ENCODE measurements around the gene CCDC158.
"Not testable (repeated sequence)": the region's sequence is repeated elsewhere in the genome, so short reads cannot be mapped to it uniquely, and the experiment has no call there.

Gene CCDC158

GRCh38 chr4:76420762-76421581 lies at the start of gene CCDC158:
TSS of gene CCDC158 (minus strand) at chr4:76421141. CDS start at chr4:76403207, 17,934 bp downstream.
- DNase-seq (ENCODE audit: low read depth in 2 of 2), result no peak

GRCh38 chr4:76470532-76470931 lies 49.6 kb upstream of the CCDC158 start:
- DNase-seq (ENCODE audit: low read depth in 2 of 2), result no peak

DNA sequence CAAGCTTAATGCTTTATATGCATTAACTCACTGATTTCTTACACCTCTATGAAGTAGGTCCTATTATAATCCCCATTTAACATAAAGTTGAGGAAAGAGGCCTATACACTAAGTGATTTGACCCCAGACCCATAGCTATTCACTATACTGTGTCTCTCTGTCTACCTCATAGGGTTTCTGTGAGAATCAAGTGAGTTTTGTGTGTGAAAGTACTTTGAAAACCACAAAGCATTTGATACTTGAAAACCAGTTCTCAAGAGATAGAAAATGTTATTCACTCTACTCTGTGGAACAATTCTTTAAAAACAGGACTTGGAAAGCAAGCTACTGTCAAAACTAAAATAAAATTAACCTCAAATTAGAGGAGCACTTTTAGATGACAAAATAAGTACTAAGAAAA lies 49.1 kb upstream of the CCDC158 start:
- DNase-seq (ENCODE audit: low read depth in 2 of 2), result no peak

DNA sequence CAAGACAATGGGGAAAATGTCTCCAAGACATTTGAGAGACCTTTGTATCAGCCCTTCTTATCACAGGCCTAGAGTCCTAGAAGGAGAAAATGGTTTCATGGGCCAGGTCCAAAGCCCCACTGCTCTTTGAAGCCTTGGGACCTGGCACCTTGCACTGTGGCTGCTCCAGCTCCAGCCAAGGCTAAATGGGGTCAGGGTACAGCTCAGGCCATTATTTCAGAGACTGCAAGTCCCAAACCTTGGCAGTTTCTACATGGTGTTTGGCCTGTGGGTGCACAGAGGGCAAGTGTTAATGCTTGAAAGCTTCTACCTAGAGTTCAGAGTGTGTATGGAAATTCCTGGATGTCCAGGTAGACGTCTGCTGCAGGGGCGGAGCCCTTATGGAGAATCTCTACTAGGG lies 42.6 kb upstream of the CCDC158 start:
- no peak for DNase-seq (ENCODE audit: low read depth in 2 of 2)

DNA sequence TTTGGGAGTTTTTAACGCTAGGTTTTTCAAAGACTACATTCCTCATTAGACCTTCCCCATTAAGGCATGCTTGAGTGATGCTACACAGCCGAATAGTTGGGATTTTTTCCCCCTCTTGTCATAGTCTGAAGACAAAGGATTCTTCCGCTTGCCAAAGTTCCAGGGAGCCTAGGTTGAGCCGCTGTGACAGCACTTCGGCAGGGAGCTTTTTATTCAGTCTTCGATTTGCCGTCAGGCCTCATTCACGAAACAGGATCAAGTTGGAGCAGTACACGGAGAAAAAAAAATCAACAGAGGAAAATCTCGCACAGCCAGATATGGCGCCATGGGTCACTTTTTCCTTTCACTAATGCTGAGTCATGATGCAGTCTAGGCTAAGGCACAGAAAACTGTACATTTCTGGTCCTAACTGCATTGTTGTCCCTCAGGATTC lies 38.4 kb upstream of the CCDC158 start:
- no peak for DNase-seq (ENCODE audit: low read depth in 2 of 2)

- DNase-seq (ENCODE audit: low read depth in 2 of 2), result no peak
These were observed 37.9 kb upstream of the CCDC158 start for GRCh38 chr4:76458825-76459224.

GRCh38 chr4:76458297-76458696 lies 37.4 kb upstream of the CCDC158 start:
- DNase-seq (ENCODE audit: low read depth in 2 of 2), result no peak

GRCh38 chr4:76457885-76458284 lies 36.9 kb upstream of the CCDC158 start:
- DNase-seq (ENCODE audit: low read depth in 2 of 2), result no peak

- DNase-seq (ENCODE audit: low read depth in 2 of 2), result not testable (repeated sequence)
These were observed 33.1 kb upstream of the CCDC158 start for GRCh38 chr4:76454073-76454472.

GRCh38 chr4:76453232-76453631 lies 32.3 kb upstream of the CCDC158 start:
- no peak for DNase-seq (ENCODE audit: low read depth in 2 of 2)

DNA sequence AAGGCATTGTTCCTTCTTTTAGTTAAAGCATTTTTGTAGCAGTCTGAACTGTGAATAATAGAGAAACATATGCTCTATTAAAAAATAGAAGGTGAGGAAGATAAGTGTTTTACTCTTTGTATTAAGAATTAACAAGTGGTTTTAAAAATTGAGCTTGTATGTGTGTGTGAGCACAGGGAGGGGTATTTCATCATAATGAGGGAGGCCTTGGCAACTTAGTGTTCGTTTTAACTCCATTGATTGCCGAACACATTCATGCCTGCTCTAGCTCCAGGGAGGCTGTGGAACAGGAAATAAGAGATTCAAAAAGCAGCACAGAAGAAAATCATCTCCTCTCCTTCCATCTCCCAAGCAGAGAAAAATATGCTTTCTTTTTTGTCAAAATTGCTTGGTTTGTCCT lies 28.9 kb upstream of the CCDC158 start:
- DNase-seq (ENCODE audit: low read depth in 2 of 2), result no peak

- no peak for DNase-seq (ENCODE audit: low read depth in 2 of 2)
These were observed 28.4 kb upstream of the CCDC158 start for GRCh38 chr4:76449362-76449767.

GRCh38 chr4:76448211-76448610 lies 27.3 kb upstream of the CCDC158 start:
- no peak for DNase-seq (ENCODE audit: low read depth in 2 of 2)

DNA sequence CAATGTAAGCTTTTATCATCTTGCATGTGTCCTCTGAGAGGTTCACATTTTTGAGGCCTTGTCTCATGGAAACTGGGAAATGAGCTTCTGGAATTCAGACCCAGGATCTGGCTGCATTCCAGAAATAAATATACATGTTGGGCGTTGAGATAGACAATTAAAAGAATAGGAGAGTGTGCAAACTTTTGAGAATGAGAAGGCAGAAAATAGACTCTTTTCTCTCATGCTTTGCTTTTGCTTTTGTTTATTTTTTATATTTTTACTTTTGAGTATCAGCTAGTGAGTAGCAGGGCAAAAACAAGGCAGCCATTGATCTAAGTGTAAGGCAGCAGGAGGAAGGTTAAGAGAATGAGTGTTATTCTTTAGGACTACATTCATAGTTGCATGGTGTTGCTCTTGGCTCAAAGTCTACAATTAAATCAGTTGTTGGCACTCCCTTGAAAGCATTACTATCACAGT lies 26.5 kb upstream of the CCDC158 start:
- DNase-seq (ENCODE audit: low read depth in 2 of 2), result no peak

- DNase-seq (ENCODE audit: low read depth in 2 of 2), result no peak
These were observed 25.0 kb upstream of the CCDC158 start for GRCh38 chr4:76445911-76446310.

DNA sequence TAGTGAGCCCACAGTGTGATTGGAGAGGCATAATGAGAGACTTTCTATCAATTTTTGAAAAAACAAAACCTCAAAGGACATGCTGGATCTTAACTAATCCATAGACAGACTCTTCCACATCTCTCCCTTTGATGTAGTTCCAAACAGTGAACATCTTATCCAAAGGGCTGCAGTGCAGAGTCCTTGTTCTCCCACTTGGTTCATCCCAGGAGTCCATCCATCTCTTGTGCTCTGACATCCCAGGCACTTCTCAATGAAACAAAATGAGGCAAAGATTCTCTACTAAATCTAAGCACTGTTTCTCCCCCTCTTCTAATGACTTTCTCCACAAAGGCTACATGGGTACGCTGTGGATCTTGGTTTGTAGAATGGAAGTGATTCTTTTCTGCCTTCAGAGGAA lies 22.4 kb upstream of the CCDC158 start:
- DNase-seq (ENCODE audit: low read depth in 2 of 2), result no peak

DNA sequence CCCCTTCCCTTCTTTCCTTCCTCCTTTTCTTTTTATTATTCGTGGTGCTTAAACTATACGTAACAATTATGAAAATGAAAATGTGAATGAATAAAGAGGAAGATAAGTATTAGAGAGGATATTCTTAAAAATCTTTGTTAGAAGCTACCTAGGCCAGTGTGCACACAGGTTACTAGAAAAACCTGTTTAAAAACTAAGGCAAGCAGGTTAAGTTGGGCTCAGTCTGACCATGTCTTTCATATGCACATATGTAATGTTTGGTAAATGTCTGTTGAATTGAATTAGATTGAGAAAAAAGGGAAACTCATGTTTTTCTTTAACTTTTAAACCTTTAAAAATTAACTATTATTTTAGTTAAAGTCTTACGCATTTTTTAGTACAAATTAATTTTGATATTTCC lies 21.9 kb upstream of the CCDC158 start:
- DNase-seq (ENCODE audit: low read depth in 2 of 2), result no peak

DNA sequence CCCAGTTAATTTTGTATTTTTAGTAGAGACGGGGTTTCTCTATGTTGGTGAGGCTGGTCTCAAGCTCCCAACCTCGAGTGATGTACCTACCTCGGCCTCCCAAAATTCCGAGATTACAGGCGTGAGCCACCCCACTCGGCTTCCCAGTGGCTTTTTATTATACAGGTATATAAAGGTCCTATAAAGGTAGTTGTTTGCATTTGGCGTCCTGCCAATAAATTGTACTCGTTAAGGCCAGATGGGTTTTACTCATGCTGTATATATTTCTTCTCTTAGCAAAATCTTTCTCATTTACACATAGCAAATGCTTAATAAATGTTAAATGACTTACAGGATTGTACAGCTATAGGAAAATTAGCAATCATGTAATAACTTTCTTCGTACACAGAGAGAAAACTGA lies 20.9 kb upstream of the CCDC158 start:
- no peak for DNase-seq (ENCODE audit: low read depth in 2 of 2)

DNA sequence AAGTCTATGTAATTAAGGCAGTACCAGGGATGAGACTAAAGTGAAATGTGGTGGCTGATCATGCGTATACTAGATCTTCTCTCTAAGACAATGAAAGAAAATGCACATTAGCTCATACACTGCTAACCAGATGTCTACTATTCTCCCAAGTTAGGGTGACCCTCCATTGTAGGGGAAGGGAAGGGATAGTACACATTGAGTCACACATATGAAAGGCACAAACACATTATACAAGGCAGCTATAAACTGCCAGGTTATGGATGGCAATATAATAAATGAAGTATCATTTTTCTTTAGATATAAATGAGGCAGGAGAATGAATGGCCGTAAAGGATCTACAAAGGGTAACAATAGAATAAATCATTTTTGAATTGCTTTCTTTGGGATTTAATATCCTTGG lies 18.6 kb upstream of the CCDC158 start:
- DNase-seq (ENCODE audit: low read depth in 2 of 2), result no peak

DNA sequence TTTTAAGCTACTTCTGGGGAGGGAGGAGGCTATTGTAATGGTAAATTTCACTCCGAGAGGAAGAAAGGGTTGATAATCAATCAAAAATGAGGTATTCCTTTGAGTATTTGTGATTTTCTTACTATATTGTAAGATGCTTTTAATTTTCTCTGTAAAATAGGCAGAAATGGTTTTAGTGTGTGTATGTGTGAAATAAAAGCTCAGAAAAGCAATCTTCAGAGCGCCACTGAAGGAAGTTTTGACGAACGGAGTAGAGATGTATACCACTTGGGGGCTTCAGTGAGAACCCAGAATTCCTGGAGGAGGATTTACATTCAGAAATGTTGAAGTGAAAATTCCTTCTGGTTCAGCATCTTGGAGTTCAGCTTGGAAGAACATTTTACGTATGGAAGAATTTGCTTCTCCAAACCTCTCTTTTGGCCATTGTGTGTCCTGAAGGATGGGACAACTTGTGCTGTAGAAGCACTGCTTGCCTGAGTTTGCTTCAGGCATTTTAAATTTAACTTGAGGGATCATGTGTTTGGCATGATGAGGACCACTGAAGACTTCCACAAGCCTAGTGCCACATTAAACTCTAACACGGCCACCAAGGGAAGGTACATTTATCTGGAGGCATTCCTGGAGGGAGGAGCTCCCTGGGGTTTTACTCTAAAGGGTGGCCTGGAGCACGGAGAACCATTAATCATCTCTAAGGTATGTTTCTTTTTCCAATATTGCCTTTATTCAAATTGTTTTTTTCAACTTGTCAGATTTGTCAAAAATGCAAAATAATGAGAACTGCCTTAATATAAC lies 14.8 kb upstream of the CCDC158 start:
- no peak for DNase-seq (ENCODE audit: low read depth in 2 of 2)

GRCh38 chr4:76434901-76435527 lies 14.1 kb upstream of the CCDC158 start, which contains the start of gene SHROOM3:
TSS of gene SHROOM3 (plus strand) at chr4:76435229. CDS start at chr4:76436053, 824 bp downstream.
- no peak for DNase-seq (ENCODE audit: low read depth in 2 of 2)
